Esophagus squamous epithelium (tissue), 4 donors: ENCODE data around the gene ZMIZ1.

Source experiments
- CTCF ChIP-seq, 6 experiments: fragments of 450-650 bp in 4 of 6; fragments of 200-600 bp in 2 of 6; sonication (generic) in 2 of 6; IDR thresholded peaks; one replicate each; pipeline ENCODE4 v1.5.1; 2016 to 2019; ENCODE audit warnings: antibody characterized with exemption in 6 of 6, mild to moderate bottlenecking in 4 of 6, moderate library complexity in 4 of 6
- POLR2A ChIP-seq, 4 donors: fragments of 450-650 bp; IDR thresholded peaks; one replicate each; pipeline ENCODE4 v1.6.1; 2017; ENCODE audit warnings: antibody characterized with exemption in 4 of 4, mild to moderate bottlenecking in 4 of 4, moderate library complexity in 3 of 4

GRCh38 chr10:79262959-79263746 is 194.4 kb downstream of the ZMIZ1 start:
- no peak for TF ChIP-seq CTCF (IDR thresholded peaks at IDR 0.05)
- TF ChIP-seq POLR2A (IDR thresholded peaks at IDR 0.05): no peak
